ENCODE data around the gene AACS.
"Not testable (repeated sequence)": the region's sequence is repeated elsewhere in the genome, so short reads cannot be mapped to it uniquely, and the experiment has no call there.

AACS gene

DNA sequence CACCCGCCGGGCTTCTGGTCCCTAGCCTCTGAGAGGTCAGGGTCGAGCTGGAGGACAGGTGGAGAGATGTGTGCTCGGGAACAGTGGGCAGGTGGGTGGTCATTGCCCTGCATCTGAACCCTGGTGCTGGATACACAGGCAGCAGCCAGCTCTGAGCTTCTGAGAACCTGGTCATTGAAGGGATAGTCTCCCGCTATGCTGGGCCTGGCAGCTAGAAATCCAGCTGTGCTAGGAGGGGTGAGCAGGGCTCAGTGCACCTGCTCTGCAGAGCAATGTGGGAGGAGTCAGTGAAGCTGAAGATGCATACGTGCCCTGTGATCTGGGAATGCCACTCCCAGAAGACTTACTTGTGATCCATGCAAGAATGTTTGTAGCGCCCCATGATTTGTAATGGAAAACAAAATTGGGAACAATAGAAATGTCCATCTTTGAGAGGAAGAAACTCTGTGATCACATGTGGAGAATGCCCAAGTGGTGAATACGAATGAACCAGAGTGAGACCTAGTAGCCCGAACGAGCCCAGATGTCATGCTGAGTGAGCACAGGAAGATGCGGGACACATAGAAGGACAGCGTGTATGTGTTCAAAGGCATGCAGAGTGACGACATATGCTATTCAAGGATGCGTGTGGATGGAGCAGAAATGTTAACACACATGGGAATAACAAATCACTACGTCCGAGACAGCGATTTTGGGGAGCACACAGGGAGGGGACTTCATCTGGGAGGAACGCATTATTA is 63.4 kb downstream of the AACS start:
- DNase-seq = no peak

DNA sequence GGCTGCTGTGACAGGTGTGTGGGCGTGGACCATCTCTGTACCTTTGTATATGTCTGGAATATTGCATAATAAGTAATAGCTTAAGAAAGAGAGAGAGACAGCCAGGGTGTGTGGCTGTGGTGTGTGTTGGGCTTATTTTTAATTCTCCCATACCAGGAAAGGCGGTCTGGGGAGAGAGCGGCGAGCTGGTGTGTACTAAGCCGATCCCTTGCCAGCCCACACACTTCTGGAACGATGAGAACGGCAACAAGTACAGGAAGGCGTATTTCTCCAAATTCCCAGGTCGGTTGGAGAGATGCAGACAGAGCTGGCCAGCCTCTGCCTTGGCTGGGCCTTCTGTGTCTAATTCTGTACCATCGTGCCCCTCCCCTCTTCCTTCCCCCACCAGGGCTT is 63.9 kb downstream of the AACS start:
- DNase-seq = no peak

DNA sequence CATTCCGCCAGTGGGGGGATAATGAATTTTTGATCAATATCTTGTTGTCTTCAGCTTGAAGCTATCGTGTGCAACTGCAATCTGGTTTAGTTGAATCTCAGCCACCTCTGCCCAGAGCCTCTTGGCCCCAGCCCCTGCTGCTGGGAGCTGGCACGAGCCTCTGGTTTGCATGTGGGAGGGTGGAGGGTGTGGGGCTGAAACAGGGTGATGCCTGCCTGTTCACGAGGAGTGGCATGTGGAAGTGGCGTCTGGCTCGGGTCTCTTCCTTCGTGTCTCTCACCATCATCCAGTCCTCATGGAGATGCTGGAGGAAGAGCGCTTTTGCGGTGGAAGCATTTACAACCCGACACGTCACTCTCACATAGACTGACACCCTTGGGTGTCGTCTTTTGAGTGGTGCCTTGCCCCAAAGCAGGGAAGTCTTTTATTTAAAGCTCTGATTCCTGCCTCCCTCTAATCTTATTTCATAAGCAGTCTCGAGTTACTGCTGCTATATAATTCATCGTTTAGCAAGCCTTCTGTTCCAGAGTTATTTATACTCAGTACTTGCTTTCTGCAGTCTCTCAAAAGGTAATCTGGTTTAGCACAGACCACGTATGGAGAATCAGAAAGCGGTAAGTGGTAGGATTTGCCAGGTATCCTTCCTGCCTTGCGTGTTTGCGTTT is 64.5 kb downstream of the AACS start:
- DNase-seq = no peak

DNA sequence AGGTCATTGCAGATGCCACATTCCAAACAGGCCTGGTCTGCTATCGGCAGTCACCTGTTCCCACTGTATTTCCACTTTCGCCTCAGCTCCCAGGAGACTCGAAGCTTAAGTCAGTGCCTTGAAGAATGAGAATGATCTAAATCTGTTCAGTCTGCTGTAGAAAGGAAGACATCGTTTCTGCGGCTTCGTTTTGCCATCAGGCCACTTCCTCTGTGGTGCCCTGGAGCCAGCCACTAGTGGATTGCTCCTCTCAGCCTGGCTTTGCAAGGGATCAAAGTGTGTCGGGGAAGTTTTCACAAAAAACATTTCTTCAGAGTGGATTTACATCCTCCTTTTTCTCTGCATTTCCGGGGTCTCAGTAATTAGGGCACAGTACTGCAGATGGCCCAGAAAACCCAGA is 66.7 kb downstream of the AACS start:
- DNase-seq = no peak

DNA sequence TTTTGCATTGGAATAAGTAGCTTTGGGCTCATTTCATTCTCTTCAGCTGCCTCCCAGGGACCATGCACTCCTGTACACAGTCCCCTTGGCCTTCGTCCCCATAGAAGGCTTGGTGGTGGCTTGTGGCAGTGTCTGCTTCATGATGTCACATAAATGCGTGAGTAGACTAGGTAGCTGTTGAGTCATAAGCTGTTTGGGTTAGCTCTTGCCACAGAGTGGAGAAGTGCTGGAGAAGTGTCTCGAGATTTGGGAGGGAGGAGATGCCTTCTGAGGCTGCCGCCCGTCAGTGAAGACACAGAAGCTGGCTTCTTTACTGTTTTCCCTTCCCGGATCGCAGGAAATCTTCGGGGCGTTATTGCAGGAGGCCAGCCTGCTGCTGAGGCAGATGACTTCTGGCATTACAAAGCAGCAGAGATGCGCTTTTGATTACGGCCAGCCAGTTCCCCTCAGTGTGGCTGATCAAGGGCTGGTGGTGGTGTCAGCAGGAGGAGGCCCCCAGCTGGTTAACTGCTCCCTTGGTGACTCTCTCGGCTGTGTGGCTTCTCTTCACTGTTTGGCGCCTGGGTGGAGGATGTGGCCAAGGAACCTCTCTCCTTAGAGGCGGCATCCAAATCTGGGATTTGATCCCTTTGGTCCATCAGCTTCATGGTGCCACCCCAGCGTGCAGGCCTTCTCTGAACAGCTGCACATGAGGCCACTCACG is 67.6 kb downstream of the AACS start:
- DNase-seq = no peak

DNA sequence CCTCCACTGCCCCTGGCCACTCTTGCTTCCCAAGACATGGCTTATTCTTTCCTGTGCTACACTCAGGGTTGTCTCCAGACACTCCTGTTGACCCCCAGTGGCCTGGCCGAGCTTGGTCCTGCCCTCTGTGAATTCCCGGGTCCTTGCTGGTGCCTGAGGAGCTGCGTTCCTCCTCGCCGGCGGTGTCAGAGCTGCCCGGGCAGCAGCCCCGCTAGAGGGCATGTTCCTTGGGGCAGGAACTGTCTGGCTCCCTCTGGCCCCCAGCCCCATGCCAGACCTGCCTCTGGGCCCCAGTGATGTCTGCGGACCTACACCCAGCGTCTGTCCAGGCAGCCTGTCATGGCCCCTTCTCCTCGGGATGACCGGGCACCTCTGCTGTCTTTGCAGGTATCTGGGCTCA is 68.4 kb downstream of the AACS start:
- DNase-seq = no peak

DNA sequence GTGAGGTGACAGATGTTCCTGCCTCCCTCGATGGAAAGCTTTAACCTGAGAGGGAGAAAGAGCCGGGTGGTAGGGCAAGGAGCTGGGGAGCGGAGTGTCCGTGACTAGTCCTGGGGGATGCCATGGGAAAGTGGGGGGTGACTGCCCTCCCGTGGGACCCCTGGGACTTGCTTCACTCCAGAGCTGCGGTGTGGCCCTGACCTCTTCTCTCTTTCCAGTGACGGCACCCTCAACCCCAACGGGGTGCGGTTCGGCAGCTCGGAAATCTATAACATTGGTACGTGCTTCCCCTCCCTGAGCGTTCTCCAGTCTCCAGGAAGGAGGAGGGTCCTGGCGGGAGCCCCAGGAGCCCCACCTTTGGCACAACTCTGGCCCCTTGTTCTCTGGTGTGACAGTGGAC is 69.3 kb downstream of the AACS start:
- no peak for DNase-seq

DNA sequence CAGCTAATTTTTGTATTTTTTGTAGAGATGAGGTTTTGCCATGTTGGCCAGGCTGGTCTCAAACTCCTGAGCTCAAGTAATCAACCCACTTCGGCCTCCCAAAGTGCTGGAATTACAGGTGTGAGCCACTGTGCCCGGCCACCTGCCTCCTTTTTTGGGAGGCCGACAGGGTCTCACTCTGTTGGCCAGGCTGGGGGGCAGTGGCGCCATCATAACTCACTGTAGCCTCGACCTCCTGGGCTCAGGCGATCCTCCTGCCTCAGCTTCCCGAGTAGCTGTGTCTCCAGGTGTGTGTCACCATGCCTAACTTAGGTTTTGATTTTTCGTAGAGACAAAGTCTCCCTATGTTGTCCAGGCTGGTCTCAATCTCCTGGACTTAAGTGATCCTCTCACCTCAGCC is 70.7 kb downstream of the AACS start:
- no peak for DNase-seq

DNA sequence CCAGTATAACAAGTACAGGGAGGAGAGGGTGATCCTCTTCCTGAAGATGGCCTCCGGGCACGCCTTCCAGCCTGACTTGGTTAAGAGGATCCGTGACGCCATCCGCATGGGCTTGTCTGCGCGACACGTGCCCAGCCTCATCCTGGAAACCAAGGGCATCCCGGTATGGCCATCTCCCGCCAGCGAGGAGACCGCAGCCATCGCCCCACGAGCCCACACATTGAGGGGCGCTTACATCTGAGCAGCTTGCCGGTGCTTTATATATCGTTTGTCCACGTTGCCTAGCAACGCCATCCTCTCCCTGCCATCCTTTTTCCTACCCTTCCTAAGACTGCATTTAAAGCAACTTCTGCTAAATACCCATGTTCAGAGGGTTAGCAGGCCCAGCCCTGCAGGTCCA is 71.5 kb downstream of the AACS start:
- no peak for DNase-seq

DNA sequence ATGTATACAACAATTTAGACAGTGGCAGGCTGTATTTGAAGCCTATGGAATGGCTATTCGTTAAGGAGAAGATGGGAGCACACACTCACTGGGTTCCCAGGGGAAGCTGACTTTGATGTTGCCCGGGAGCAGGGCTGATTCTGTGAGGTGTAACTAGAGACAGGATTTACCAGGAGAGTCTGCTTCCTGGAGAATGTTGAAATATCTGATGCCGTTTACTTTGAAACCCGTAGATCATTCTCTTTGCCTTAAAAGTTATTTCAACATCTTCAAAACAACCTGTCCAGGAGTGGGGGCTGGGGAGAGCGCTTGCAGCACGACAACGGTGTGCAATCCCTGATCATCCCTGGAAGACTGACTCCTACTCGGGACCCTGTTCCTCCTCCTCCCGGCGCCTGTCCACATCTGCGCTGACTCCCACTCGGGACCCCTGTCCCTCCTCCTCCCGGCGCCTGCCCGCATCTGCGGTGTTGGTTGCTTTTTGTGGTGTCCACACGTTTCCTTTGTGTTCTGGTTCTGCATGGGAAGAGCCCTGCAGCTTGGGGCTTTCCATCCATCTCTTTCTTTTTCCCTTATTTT is 72.6 kb downstream of the AACS start:
- DNase-seq = no peak

DNA sequence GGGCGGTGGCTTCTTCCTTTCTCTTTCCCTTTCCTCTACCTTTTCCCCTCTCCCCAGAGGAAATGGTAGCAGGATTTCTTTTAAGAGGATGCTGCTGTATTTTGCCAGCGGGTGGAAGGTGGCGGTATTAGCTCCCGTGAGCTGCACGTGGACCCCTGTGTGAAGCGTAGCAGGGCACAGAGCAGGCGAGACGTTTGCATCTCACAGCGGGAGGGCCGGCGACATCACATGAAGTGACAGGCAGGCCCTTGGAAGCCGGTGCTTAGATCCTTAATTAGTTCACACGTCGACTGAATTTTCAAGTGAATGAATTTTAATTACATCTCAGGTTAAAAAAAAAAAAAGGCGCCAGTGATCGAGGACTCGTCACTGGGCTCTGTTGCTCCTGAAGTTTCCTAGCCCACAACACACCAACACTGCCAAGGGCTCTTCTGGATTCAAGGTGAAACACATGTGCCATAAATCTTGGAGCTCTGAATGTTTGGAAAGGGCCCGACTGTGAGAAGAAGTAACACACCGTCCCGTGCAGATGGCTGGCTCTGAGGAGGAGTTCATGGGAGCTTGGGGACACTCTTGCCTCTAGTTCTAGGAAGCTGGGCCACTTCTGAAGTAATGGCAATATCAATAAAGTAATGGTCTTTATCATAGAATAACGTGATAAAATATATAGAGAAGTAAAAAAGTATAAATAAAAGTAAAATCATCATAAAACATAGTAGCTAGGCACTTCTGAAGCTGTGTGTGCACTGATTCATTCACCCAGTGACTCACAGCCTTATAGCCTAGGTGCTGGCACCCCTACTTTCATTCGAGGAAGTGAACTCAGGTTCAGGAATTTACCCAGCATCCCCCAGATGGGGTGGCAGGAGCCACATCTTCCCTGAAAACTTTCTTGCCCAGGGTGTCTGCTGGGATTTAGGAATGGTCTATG is 75.3 kb downstream of the AACS start:
- DNase-seq = no peak

DNA sequence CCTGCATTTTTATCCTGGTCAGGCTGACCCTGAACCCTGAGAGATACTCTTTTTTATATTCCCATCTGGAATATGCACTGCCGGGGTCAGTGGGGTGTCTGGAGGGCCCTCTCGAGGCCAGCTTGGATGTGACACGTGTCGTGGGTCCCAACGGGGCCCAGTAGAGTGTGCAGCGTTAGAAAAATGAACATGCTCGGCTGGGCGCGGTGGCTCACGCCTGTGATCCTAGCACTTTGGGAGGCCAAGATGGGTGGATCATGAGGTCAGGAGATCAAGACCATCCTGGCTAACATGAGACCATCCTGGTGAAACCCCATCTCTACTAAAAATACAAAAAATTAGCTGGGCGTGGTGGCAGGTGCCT is 76.0 kb downstream of the AACS start:
- not testable (repeated sequence) for DNase-seq

DNA sequence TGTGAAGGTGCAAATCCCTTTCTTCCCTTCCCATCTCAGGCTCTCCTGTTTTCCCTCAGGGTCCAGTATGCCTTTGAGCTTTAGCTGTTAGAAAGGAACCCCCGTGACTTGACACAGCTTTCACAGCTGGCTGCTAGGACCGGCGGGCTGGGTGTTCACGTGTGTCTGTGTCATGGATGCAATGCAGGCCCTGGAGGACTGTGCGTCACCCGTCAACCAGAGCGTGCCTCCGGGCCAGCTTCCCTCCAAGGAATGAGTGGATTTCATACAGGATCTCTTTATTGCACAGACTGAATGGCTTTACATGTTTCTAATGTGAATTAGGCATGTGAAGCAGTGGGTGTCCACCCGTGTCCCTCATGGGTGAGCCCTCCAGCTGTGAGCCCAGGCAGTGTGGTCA is 77.4 kb downstream of the AACS start:
- DNase-seq = no peak

DNA sequence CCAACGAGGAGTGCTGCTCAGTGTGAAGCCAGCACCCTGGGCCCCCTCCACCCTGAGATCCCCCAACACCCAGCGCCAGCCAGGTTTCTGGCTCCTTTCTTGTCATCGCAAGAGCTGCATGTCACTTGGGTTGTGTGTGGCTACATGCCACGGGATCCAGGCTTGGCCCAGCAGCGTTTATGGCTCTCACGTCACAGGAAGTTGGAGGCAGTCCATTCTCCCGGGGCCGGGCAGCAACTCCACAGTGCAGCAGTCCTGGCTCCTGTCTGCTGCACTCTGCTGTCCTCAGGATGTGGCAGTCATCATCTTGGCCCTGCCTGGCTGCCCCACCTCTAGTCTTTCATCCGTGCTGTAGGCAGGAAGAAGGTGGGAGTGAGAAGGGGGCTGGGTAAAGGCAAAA is 78.3 kb downstream of the AACS start:
- no peak for DNase-seq

DNA sequence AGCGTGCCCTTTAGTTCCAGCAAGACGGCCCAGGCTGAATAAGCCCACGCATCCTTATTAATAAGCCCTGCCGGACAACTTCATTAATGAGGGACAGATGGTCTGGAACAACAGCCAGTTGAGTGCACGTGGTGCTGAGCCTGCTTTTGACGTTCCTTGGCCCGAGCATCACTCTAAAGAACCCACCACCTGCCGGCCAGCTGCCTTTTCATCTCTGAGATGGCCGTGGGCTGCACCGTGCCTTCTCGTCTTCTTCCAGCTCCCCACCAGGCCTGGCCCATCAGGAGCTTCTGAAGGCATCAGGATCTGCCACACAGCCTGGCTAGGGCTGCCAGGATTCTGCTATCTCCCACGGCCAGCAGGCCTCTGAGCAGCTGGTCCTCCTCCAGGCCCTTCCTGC is 80.0 kb downstream of the AACS start:
- no peak for DNase-seq

DNA sequence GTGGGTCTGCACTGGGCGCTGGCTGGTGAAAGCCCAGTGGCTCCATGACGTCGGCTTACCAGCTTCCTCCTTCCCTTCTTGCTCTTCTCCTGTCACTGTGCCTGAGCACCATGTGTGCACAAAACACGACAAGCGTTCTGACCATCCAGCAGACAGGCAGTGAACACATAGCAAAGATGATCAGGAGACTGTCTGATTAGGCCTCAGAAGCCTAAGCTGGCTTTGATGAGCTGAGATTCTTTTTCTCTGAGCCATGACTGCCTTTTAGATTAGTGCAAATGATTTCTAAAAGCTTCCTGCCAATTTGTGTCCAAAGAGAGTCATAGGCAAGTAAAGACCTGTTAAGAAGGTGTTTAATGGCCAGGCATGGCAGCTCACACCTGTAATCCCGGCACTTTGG is 83.1 kb downstream of the AACS start:
- DNase-seq = no peak

DNA sequence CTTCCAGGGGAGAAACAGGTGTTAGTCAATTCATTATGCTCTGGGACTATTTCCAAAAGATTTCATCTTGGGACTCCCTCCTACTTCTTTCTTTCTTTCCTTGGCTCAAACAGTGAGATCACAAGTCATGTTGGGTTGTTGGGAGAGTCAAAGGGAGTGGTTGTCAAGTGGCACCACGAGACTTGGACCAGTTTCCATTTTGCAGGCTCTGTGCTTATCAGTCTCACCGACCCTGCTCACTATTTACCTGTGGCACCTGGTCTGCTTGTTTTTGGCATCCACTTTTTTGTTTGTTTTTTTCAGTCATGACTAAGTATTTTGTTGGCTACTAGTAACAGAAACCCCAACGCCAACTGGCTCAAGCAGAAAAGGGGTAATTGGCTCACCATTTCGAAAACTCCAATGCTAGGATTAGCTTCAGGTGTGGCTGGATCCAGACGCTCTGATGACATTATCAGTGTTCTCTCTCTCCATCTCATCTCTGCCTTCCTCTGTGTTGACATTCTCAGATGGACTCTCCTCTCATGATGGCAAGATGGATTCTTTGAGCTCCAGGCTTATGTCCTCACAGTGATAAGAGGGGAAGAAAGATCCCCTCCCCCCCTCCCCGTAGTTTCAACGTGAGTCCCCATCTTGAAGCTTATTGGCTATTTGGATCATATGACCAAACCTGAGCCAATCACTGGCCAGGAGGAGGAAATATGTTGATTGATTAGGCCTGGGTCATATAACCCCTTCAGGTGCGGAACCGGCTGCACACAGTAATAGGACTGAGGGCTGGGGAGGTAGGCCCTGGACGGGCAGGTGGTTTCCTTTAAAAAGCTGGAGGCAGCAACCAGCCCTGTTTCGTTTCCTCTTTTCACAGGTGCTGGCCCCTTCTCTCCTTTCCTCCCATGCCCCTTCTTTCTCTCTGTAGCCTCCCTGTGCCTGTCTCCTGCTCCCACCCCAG is 84.2 kb downstream of the AACS start:
- no peak for DNase-seq

DNA sequence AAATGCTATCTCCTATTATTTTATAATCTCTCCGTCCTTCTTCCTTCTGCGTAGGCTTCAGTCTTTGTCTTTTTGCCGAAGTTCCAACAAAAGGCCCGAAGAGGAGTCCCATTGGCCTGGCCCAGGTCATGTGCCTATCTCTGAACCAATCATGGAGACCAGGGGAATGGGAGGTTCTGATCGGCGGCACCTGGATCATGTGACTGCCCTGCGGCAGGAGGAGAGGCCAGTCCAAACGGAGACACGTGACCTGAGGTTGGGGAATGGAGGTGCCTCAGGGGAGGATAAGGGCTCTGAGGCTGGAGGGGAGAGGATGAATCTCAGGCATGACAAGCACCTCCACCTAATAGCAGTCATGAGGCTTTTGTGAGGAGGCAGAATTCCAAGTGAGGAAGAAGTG is 86.0 kb downstream of the AACS start:
- no peak for DNase-seq

DNA sequence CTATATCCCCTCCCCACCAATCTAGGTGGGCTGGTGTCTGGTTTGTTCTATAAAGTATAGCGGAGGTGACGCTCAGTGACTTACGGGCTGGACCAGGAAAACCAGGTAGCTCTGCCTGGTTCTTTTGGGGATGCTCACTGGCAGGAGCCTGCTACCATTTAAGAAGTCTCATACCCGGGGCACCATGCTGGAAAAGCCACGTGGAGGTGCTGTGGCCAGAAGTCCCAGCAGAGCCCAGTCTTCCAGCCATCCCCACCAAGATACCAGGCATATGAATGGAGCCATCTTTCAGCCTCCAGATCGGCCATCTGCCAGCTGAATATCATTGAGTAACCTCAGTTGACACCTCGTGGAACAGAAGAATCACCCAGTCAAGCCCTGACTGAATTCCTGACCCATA is 87.2 kb downstream of the AACS start:
- DNase-seq = no peak

DNA sequence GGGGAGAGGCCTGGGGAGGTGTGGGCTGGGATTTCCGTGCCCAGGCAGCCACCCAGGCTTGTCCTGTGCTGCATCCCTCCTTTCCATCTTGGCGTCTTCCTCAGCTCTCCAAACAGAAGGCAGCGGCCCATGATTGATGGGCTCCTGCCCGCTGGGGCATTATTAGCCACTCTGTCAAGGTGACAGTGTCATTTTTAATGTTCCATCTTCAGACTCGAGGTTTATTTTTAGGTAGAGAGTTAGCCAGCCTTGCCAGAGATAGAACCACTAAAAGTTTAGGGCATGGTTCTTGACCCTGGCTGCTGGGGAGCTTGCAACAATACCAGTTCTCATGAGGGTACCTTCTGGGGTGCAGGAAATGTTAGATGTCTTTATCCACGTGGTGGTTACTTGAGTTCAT is 90.1 kb downstream of the AACS start:
- no peak for DNase-seq

DNA sequence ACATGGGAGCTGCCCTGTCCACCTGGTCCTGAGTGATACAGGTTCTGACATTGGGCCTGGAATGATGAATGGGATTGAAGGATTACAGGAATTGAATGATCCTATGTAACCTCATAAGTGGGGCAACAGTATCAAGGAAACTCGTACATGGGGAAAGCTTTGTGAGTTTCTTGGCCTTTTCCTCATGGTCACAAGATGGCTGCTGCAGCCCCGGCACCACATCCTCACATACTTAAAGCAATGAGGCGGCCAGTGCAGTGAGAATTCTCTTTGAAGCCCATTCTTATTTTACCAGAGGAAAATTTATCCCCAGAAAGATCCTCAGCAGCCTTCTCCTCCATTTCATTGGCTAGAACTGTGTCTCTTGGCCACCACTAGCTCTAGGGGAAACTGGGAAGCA is 91.9 kb downstream of the AACS start:
- no peak for DNase-seq

DNA sequence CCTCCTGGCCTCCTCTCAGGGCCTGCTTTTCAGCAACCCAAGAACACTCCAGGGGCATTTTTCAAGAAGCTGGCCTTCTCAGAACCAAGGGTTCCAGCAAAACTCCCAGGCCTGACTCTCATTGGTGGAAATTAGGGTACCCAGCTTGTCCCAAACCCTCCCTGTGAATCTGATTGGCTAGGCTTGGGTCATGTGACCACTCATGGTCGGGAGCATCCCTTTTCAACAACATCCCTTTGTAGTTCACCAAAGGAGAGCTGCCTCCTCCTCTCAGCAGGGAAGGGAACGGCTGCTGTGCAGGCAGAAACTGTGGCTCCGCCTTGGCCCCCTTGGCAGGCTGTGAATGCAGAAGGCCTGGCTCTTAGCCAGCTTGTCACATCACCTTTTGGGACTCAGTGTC is 94.5 kb downstream of the AACS start:
- no peak for DNase-seq

Data from NCI-H526 (cell line).